ENCODE measurements around the gene GUK1.
"Not testable (repeated sequence)": the region's sequence is repeated elsewhere in the genome, so short reads cannot be mapped to it uniquely, and the experiment has no call there.

The GUK1 gene

DNA sequence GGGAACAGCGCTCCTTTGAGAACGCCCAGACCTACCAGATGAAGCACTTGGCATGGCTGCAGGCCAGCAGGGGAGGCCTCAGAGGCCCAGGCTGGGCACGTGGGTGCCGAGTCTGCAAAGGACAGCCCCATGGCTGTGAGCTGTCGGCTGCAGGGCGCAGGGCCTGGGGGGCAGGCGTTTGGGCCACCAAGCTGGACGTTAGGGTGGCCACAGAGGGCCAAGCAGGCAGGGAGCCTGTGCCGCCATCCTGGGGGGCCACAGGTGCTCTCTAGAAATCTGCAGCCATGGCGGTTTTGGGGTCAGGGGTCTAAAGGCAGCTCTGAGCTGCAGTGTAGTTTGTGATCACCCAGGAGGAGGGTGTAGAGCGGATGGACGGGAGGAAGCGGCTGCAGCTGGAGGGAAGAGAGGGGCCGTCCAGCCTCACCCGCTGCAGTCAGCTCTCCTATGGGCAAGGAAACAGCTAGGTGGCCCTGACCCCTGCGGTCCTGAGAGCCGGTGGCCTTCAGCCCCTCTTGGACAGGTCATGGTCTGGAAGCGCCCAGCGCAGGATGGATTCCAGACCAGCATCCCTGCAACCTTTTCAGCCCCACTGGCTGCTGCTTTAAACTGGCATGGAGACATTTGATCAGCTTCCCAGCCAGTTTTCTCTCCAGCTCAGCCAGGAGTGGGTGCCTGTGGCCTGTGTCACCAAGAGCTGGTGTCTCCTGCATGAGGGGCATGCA, 36.5 kb downstream of the GUK1 start:
- no peak for DNase-seq (ENCODE audit: low read depth in 2 of 2)

DNA sequence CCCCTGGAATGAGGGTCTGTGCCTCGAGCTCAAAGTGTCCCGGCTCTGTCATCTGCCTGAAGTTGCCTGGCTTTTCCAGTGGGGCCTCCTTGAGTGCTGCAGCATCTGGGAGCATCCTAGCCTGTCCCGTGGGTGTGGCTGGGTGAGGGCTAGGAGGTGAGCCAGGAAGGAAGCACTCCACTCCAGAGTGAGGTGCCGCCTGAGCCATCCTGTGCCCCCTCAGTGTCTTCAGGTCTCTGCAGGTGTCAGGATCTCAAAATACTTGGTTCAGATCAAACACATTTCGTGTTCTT, 37.0 kb downstream of the GUK1 start:
- DNase-seq (ENCODE audit: low read depth in 2 of 2) = no peak

DNA sequence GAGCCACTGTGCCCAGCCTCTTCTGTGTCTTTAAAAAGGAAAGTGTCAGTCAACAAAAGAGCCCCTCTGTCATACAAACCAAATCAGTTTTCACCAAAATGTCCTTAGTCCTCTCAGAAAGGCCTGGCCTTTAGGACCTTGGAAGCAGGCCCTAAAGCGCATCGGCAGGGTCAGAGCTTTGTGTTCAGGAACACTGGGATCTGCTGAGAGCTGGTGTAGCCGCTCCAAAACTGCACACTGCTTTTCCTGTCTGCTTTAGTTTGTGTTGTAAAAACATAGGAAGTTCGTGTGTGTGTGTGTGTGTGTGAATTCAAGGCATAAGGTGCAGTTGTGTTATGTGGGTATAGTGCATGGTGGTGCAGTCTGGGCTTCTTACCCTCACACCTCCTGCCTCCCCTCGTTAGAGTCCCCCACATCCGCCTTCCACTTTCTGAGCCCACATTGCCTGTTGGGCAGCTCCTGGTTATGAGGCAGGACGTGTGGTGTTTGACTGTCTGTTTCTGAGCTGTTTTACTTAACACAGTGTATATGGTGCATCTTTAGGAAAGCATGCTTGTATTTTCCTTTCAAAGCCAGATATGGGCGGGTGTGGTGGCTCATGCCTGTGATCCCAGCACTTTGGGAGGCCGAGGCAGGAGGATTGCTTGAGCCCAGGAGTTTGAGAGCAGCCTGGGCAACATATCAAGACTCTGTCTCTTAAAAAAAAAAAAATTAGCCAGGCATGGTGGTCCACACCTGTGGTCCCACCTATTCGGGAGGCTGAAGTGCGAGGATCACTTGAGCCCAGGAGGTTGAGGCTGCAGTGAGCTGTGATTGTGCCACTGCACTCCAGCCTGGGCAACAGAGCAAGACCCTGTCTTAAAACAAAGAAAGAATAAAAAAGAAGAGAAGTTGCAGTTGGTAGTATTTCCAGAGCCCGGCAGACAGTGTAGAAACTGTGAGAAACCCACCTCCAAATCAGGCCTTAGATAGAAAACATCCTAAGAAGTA, 37.9 kb downstream of the GUK1 start:
- DNase-seq (ENCODE audit: low read depth in 2 of 2) = no peak

DNA sequence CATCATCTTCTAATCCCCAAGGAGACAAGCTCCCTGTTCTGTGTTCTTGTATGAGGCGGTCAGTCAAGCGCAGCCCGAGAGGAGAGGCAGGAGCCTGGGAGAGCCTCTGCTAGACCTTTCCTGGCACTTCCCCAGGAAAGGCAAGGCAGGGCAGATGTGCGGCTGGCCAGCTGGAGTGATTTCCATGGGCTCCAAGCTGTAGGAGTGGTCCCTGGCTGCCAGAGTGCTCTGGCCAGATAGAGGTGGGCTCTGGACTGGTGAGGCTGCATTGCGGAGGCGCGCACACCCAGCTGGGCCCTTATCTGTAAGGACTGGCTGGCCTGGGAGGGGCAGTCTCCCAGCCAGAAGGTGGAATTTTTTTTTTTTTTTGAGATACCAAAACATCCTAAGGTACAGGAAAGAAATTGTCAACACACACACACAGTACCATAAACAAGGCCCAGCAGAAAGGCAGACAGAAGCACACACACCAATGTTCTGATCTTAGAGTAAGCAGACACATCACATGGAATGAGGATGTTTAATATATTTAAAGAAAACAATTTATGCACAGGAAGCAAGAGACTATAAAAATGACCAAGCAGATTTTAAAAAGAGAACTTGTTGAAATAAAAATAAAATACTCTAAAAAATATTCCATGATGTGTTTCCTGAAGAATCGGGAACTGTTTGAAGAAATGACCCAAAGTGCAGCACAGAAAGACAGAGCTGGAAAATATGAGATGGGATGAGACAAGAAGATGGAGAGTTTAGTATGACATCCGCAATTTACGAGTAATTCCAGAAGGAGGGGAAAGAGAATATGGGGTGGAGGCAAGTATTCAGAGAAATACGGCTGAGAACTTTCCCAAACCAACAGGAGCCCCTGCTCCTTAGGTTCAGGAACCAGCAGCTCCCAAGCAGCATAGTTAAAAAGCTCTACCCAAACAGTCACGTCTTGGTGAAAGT, 38.9 kb downstream of the GUK1 start:
- no peak for DNase-seq (ENCODE audit: low read depth in 2 of 2)

DNA sequence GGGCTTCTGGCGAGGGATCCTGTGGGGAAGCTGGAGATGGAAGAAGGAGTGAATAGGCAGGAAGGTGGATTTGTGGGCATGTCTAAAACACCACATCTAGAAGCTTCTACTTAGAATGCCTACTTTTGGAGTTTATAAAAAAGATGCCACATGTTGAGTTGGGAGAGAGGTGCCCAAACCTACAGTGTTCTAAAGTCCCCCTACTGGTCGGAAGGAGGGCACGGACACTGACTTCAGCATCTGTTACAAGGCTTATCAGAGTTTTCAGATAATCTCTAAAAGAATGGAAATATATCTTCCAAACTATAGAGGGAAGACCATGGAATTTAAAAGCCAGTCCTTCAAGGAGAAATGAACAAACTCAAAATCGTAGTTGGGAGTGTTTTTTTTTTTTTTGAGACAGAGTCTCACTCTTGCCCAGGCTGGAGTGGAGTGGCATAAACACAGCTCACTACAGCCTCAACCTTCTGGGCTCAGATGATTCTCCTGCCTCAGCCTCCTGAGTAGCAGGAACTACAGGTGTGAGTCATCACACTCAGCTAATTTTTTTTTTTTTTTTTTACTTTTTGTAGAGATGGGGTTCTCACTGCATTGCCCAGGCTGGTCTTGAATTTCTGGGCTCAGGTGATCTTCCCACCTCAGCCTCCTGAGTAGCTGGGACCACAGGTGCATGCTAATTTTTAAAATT, 40.3 kb downstream of the GUK1 start:
- DNase-seq (ENCODE audit: low read depth in 2 of 2) = no peak

DNA sequence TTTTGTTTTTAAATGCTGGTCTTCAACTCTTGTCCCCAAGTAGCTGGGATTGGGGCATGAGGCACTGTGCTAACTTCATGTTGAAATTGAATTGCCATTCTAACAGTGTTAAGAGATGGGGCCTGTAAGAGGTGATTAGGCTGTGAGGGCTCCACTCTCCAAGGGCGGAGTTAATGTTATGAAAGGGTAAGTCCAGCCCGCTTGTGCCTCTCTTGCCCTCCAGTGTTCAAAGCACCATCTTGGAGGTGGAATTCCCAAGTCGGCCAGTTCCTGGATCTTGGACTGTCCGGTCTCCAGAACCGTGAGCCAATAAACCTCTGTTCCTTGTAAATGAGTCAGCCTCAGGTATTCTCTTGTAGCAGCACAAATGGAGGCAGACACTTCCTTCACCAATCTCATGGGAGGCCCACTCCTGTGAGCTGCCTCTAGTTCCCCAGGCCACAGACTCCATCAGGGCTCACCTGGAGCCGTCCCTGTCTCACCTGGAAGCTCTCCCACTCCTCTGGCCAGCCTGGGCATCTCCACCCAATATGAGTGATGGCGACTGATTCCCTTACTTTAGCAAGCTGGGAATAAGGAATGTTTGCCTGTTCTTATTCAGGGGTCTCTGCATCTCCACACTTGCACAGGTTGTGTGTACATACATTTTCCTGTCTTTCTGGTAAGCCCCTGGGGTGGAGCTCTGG, 41.0 kb downstream of the GUK1 start:
- no peak for DNase-seq (ENCODE audit: low read depth in 2 of 2)

DNA sequence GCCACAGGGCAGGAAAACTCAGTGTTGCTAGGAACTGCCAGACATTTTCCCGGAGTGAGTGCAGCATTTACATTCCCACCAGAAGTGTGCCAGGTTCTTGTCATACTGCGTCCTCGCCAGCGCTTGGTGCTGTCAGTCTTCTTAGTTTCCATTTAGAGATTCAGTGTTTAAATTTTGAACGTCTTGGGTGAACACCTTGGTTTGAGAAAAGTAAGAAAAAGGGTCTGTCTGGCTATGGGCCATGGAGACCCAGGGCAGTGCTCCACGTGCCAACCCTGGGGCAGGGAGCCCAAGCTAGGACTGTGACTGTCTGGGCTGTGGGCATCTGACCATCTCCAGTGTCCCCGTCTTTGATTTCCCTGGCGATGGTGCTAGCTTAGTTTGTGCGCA, 41.6 kb downstream of the GUK1 start:
- no peak for DNase-seq (ENCODE audit: low read depth in 2 of 2)

DNA sequence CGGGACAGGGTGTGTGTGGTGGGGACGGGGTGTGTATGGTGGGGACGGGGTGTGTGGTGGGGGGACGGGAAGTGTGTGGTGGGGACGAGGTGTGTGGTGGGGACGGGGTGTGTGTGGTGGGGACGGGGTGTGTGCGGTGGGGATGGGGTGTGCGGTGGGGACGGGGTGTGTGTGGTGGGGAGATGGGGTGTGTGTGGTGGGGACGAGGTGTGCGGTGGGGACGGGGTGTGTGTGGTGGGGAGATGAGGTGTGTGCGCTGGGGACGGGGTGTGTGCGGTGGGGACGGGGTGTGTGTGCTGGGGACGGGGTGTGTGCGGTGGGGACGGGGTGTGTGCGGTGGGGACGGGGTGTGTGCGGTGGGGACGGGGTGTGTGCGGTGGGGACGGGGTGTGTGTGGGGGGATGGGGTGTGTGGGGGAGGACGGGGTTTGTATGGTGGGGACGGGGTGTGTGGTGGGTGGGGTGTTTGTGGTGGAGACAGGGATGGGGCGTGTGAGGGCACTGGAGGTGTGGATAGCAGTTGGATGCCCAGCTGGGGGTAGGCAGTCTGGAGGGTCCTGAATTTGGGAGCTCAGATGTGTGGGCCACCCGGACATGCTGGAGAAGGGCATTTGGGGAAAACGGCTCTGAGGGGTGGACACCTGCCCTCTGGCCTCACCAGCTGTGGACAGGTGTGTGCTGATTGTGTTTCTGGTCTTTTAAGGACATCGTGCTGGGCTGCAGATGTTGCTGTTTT, 42.4 kb downstream of the GUK1 start:
- no peak for DNase-seq (ENCODE audit: low read depth in 2 of 2)

DNA sequence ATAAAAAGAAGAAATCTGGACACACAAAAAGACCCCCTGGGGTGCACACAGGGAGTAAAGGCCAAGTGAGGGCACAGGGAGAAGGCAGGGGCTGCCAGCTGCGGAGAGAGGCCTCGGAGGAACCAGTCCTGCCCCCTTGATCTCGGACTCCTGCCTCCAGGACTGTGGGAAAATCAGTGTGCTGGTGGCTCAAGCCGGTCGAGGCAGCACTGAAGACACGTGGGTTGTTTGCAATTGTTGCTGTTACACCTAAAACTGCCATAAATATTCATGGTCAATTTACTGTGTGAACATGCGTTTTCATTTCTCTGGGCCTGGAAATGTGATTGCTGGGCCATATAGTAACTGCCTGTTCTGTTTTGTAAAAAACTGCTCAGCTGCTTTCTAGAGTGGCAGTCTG, 44.1 kb downstream of the GUK1 start:
- DNase-seq (ENCODE audit: low read depth in 2 of 2) = no peak

DNA sequence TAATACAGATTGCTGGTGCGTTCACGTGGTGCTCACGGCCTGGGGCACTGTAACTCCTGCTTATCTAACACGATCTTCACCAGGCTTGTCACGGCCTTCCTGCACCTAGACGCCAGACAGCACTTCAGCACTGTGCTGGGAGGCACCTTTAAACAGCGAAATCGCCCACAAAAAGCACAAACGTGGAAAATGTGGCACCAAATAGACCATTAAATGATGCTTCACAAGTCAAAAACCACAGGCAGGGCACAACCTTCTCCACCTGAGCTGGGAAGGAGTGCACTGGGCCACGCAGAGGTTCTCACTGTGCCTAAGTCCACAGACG, 45.5 kb downstream of the GUK1 start:
- DNase-seq (ENCODE audit: low read depth in 2 of 2) = peak in 1 of 2 donors; percentile 12

DNA sequence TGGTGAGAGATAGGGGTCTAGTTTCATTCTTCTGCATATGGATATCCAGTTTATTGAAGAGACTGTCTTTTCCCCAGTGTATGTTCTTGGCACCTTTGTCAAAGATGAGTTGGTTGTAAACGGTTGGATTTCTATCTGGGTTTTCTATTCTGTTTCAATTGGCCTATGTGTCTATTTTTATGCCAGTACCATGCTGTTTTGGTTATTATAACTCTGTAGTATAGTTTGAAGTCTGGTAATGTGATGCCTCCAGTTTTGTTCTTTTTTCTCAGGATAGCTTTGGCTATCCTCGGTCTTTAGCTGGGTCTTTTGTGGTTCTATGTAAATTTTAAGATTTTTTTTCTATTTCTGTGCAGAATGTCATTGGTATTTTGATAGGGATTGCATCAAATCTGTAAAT, 48.2 kb downstream of the GUK1 start:
- not testable (repeated sequence) for DNase-seq (ENCODE audit: low read depth in 2 of 2)

DNA sequence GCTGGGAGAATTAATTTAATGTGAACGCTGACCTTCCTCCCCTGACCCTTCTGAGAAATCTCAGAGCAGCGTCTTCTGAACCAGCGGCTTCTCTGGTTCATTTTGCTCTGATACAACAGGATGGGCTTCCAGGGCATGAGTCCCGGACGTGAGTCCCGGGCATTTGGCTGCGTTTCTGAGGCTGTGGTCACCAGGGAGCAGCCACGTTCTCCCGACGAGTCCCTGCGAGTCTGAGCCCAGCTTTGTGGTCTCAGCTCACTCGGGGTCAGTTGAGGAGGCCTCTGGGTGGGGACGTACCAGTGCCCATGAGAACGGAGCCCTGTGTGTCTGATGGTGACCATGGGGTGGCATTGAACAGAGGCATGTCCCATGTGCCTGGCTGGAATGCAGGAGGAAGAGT, 50.1 kb downstream of the GUK1 start:
- DNase-seq (ENCODE audit: low read depth in 2 of 2) = no peak

DNA sequence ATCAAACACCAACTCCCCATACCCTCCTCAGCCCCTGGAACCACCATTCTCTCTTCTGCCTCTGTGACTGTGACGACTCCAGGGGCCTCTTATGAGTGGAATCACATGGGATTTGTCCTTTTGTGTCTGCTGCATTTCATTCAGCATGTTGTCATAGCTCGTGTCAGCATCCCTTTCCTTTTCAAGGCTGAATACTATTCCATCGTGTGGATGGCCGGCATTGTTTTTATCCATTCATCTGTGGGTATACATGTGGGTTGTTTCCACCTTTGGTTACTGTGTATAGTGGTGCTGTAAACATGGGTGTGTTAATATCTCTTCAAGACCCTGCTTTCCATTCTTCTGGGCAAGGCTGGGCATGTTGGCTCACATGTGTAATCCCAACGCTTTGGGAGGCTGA, 50.7 kb downstream of the GUK1 start:
- no peak for DNase-seq (ENCODE audit: low read depth in 2 of 2)

DNA sequence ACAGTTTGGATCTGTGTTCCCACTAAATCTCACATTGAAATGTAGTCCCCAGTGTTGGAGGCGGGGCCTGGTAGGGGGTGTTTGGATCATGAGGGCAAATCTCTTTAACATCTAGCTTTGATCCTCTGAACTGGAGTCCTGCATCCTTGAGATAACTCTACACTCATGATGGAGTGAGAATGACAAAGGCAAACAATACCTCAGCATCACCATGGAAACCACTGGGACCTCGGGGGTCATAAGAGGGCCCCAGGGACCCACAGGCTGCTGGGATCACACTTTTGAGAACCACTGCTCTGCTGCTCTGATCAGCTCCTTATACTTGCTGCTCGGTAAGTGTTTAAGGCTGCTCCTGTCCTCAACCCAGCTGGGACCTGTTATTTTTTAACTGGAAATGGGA, 54.4 kb downstream of the GUK1 start:
- DNase-seq (ENCODE audit: low read depth in 2 of 2) = no peak

DNA sequence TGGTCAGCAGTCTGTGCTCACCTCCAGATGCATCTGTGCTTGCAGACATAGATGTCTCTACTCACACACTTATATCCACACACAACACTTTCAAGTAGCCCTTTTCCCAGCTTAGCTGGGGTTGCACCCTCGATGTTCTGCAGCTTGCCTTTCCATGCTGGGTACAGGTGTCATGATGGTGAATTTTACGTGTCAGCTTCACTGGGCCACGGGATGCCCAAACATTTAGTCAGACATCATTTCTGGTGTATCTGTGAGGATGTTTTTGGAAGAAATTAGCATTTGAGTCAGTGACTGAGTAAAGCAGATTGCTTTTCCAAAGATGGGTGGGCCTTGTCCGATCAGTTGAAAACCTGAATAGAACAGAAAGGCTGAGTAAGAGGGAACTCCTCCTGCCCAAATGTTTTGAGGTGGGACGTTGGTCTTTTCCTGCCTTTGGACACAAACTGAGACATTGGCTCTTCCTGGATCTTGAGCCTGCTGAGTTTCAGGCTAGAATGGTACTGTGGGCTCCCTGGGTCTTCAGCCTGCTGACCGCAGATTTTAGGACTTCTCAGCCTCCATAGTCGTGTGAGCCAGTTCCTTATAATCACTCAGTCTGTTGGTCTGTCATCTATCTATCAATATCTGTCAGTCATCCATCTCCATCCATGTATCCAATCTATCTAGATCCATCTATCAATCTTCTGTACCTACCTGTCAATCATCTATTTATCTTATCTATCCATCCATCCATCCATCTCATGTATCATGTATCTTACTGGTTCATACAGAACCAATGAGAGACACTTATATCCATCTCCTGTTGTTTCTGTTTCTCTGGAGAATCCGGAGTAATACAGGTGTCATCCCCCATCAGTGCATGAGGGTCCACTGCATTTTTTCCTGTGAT, 55.1 kb downstream of the GUK1 start:
- DNase-seq (ENCODE audit: low read depth in 2 of 2) = no peak

DNA sequence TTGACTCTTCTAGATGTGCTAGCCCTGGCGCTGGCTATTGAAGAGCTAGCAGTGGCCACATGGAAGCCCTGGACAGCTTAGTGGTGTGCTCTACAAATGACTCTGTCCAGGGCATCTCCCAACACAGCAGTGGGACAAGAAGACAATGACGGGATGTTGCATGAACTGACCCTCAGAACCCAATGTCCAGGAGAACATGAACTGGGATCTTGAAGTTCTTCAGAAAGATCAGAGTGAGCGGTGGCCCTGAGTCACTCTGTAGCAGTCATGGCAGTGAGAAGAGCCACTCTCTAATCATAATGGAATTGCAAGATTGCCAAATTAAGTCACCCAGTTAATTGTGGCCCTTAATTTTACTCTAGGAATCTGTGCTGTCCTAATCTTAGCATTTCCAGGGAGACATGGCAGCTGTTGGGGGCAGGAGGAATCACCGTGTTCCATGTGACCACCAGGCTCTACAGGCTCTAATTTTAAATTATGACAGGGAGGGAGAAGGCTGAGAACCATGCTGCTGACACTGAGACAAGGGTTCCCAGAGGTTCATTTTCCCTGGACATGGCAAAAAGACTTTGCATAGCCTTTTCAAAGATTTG, 57.6 kb downstream of the GUK1 start:
- DNase-seq (ENCODE audit: low read depth in 2 of 2) = no peak
